HEK293 (cell line): ENCODE results near the gene ADAMTS19.

Experiments
- CTCF ChIA-PET: fragments of 350-600 bp; formaldehyde crosslinking; extraction: SDS; loops from one replicate; lab custom pipeline; 2021; ENCODE audit warnings: antibody characterized with exemption; lab: Yijun Ruan, JAX
- POLR2A ChIA-PET: fragments of 300-600 bp; formaldehyde crosslinking; extraction: SDS; loops from one replicate; lab custom pipeline; 2020; ENCODE audit warnings: antibody characterized with exemption, inconsistent platforms; lab: Yijun Ruan, JAX
- H3K27ac ChIP-seq: fragments of 200-500 bp; sonication (Bioruptor generic); 2 replicates; pipeline ENCODE4 v1.5.1; 2014; ENCODE audit warnings: low read depth, low read length, control low read depth, inconsistent platforms; ENCODE audit errors: extremely low read depth
- H3K36me3 ChIP-seq, 2 experiments: fragments of 200-500 bp in 1 of 2; sonication (Bioruptor generic) in 1 of 2; 1 replicate in 1 of 2; 2 replicates in 1 of 2; pipeline ENCODE4 v1.5.1; 2014 to 2017; ENCODE audit warnings: inconsistent platforms in 2 of 2, low read length in 2 of 2; ENCODE audit not compliant: control insufficient read depth in 2 of 2, insufficient read depth in 1 of 2
- H3K4me1 ChIP-seq: fragments of 200-500 bp; sonication (Bioruptor generic); 2 replicates; pipeline ENCODE4 v1.5.1; 2014; ENCODE audit warnings: mild to moderate bottlenecking, low read length, inconsistent platforms; ENCODE audit not compliant: control insufficient read depth, insufficient read depth
- H3K4me3 ChIP-seq: 2 replicates; pipeline ENCODE4 v1.5.1; 2011; ENCODE audit warnings: low read depth, mild to moderate bottlenecking, control low read depth, low read length, moderate library complexity
- H3K9me3 ChIP-seq: fragments of 200-500 bp; sonication (Bioruptor generic); 2 replicates; pipeline ENCODE4 v1.5.1; 2014; ENCODE audit warnings: low read depth, low read length, inconsistent platforms; ENCODE audit not compliant: control insufficient read depth, insufficient read depth
- ELK4 ChIP-seq: IDR thresholded peaks from 2 replicates; pipeline ENCODE4 v1.6.1; 2011; ENCODE audit warnings: mild to moderate bottlenecking, low read depth, low read length, borderline replicate concordance
- GFI1B ChIP-seq: fragments of 450-650 bp; formaldehyde crosslinking; IDR thresholded peaks from 2 replicates; pipeline ENCODE4 v1.5.1; 2016; ENCODE audit warnings: missing biosample characterization, missing genetic modification characterization
- KLF10 ChIP-seq: fragments of 450-650 bp; IDR thresholded peaks from 2 replicates; pipeline ENCODE4 v1.5.1; 2018; ENCODE audit warnings: missing biosample characterization, mild to moderate bottlenecking, missing genetic modification characterization
- ZBTB49 ChIP-seq: fragments of 450-650 bp; formaldehyde crosslinking; IDR thresholded peaks from 2 replicates; pipeline ENCODE4 v1.5.1; 2016; ENCODE audit warnings: missing biosample characterization, missing genetic modification characterization, low read depth
- ZBTB8A ChIP-seq: fragments of 450-650 bp; formaldehyde crosslinking; IDR thresholded peaks from 2 replicates; pipeline ENCODE4 v1.5.1; 2016; ENCODE audit warnings: missing biosample characterization, missing genetic modification characterization
- ZEB2 ChIP-seq: fragments of 450-650 bp; formaldehyde crosslinking; IDR thresholded peaks from 2 replicates; pipeline ENCODE4 v1.5.1; 2016; ENCODE audit warnings: missing biosample characterization, missing genetic modification characterization
- ZNF146 ChIP-seq: fragments of 450-650 bp; formaldehyde crosslinking; IDR thresholded peaks from 2 replicates; pipeline ENCODE4 v1.5.1; 2016; ENCODE audit warnings: missing biosample characterization, missing genetic modification characterization
- ZNF16 ChIP-seq: fragments of 450-650 bp; formaldehyde crosslinking; IDR thresholded peaks from 2 replicates; pipeline ENCODE4 v1.5.1; 2016; ENCODE audit warnings: low read depth, missing biosample characterization, missing genetic modification characterization
- ZNF354C ChIP-seq: fragments of 450-650 bp; formaldehyde crosslinking; IDR thresholded peaks from 2 replicates; pipeline ENCODE4 v1.5.1; 2016; ENCODE audit warnings: missing biosample characterization, missing genetic modification characterization, low read depth, borderline replicate concordance
- ZNF37A ChIP-seq: fragments of 450-650 bp; IDR thresholded peaks from 2 replicates; pipeline ENCODE4 v1.5.1; 2018; ENCODE audit warnings: missing biosample characterization, missing genetic modification characterization
- ZNF488 ChIP-seq: fragments of 450-650 bp; formaldehyde crosslinking; IDR thresholded peaks from 2 replicates; pipeline ENCODE4 v1.5.1; 2016; ENCODE audit warnings: missing biosample characterization, missing genetic modification characterization
- ZNF521 ChIP-seq: fragments of 450-650 bp; formaldehyde crosslinking; IDR thresholded peaks from 2 replicates; pipeline ENCODE4 v1.5.1; 2017; ENCODE audit warnings: missing biosample characterization, mild to moderate bottlenecking, missing genetic modification characterization
- ZNF548 ChIP-seq: fragments of 450-650 bp; formaldehyde crosslinking; IDR thresholded peaks from 2 replicates; pipeline ENCODE4 v1.5.1; 2016; ENCODE audit warnings: missing biosample characterization, missing genetic modification characterization
- ZNF600 ChIP-seq: fragments of 450-650 bp; formaldehyde crosslinking; IDR thresholded peaks from 2 replicates; pipeline ENCODE4 v1.5.1; 2016; ENCODE audit warnings: missing biosample characterization, missing genetic modification characterization
- ZNF677 ChIP-seq: fragments of 450-650 bp; IDR thresholded peaks from 2 replicates; pipeline ENCODE4 v1.5.0; 2018; ENCODE audit warnings: missing biosample characterization, mild to moderate bottlenecking, missing genetic modification characterization, moderate library complexity
- ZSCAN18 ChIP-seq: fragments of 450-650 bp; formaldehyde crosslinking; IDR thresholded peaks from 2 replicates; pipeline ENCODE4 v1.5.1; 2016; ENCODE audit warnings: missing biosample characterization, missing genetic modification characterization

Gene ADAMTS19

GRCh38 chr5:129658801-129659200 lies 198.7 kb downstream of the ADAMTS19 start:
- TF ChIP-seq ZNF521 (tag by site-specific recombination) (no peak), ZEB2 (tag by site-specific recombination) (no peak)
- CTCF ChIA-PET, result no interaction called here
- Histone ChIP-seq H3K9me3 (no peaks in the 10 kb centered on the region), H3K27ac (no peak overlapping the region), H3K36me3 (no peaks in the 10 kb centered on the region), H3K4me1 (no peaks in the 10 kb centered on the region; the same call in 1 of the 2 replicates), H3K4me3 (no peak overlapping the region)
- POLR2A ChIA-PET, result no interaction called here

GRCh38 chr5:129661366-129662035 lies 201.4 kb downstream of the ADAMTS19 start:
- H3K4me3 ChIP-seq, result no peak overlapping the region
- no peak overlapping the region for H3K27ac ChIP-seq
- TF ChIP-seq ZNF354C (tag by site-specific recombination) (no peak), ZNF488 (tag by site-specific recombination) (no peak), GFI1B (tag by site-specific recombination) (no peak), KLF10 (no peak), ZSCAN18 (tag by site-specific recombination) (no peak), ZNF548 (tag by site-specific recombination) (no peak), ELK4 (no peak), ZBTB49 (tag by site-specific recombination) (no peak), ZNF37A (tag by site-specific recombination) (no peak), ZNF600 (tag by site-specific recombination) (no peak), ZNF677 (no peak)
- ChIA-PET CTCF (interaction anchor here (0.5 to 1.4 kb wide), 3 partner anchors 14 to 130 kb away, joined by 3 to 4 read pairs (median 3); no protein-coding TSS in a partner anchor), POLR2A (no interaction called here)
- no peaks in the 10 kb centered on the region for H3K36me3 ChIP-seq
- H3K4me1 ChIP-seq, result no peaks in the 10 kb centered on the region
- H3K9me3 ChIP-seq, result no peaks in the 10 kb centered on the region

GRCh38 chr5:129664336-129664937 lies 204.3 kb downstream of the ADAMTS19 start:
- no peak overlapping the region for H3K27ac ChIP-seq
- H3K4me3 ChIP-seq, result no peak overlapping the region
- H3K9me3 ChIP-seq, result no peaks in the 10 kb centered on the region
- no peaks in the 10 kb centered on the region for H3K36me3 ChIP-seq
- no peaks in the 10 kb centered on the region for H3K4me1 ChIP-seq
- CTCF ChIA-PET, result interaction anchor here (0.6 to 1.9 kb wide), 20 partner anchors 10 to 1390 kb away, joined by 3 to 11 read pairs (median 4); no protein-coding TSS in a partner anchor
- TF ChIP-seq ZNF146 (no peak), ZBTB8A (tag by site-specific recombination) (no peak), ZNF16 (no peak)
- POLR2A ChIA-PET, result no interaction called here
